ENCODE measurements around the gene DYNLRB1.

DNA sequence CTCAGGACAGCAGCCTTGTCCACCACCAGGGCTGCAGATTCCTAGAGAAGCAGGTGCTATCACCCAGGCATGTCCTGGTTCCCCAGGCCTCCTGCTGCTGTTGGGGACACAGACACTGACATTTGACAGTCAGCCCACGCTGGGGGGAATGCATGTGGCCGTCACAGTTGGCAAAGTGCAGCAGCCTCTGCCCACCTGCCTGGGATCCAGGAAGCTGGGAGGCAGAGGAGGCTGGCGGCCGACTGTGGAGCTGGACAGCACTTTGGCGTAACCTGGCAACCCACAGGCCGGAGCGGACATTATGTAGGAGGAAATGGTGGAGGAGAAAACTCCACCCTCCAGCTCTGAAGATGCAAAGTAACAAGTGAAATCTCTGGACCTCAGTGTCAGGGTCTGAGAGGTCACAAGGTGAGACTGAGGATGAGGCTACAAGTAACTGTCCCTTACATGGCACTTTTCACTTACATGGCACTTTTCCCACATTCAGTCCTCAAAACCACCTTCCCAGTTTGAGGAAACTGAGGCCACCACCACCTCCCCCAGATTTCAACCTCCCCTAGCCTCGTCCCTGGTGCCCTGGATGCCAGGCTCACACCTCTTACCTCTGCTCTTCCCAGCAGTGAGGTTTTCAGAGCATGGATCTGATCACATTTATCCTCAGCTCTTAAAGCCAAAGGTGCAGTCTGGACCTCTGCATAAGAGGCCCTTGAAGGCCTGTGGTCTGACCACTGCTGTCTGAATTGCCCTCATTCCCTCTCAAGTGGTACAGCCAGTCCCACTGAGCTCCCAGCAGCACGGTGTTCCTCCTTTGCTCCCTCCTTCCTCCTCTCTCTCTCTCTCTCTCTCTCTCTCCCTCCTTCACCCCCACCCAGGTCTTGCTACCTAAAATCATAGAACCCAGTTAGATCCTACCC is 51.0 kb downstream of the DYNLRB1 start:
- TF ChIP-seq POLR2A (IDR thresholded peaks at IDR 0.05) (no peak), EP300 (IDR thresholded peaks at IDR 0.05) (no peak)
- TF ChIP-seq, protein P1, sequence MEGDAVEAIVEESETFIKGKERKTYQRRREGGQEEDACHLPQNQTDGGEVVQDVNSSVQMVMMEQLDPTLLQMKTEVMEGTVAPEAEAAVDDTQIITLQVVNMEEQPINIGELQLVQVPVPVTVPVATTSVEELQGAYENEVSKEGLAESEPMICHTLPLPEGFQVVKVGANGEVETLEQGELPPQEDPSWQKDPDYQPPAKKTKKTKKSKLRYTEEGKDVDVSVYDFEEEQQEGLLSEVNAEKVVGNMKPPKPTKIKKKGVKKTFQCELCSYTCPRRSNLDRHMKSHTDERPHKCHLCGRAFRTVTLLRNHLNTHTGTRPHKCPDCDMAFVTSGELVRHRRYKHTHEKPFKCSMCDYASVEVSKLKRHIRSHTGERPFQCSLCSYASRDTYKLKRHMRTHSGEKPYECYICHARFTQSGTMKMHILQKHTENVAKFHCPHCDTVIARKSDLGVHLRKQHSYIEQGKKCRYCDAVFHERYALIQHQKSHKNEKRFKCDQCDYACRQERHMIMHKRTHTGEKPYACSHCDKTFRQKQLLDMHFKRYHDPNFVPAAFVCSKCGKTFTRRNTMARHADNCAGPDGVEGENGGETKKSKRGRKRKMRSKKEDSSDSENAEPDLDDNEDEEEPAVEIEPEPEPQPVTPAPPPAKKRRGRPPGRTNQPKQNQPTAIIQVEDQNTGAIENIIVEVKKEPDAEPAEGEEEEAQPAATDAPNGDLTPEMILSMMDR (IDR thresholded peaks at IDR 0.05), result no peak

Measured in ovary (tissue), 3 donors.